Esophagus squamous epithelium (tissue), 4 donors: ENCODE data around the gene TRIM46.

ENCODE experiments used
- CTCF ChIP-seq, 6 experiments: fragments of 450-650 bp in 4 of 6; fragments of 200-600 bp in 2 of 6; sonication (generic) in 2 of 6; IDR thresholded peaks; one replicate each; pipeline ENCODE4 v1.5.1; 2016 to 2019; ENCODE audit warnings: antibody characterized with exemption in 6 of 6, mild to moderate bottlenecking in 4 of 6, moderate library complexity in 4 of 6
- POLR2A ChIP-seq, 4 donors: fragments of 450-650 bp; IDR thresholded peaks; one replicate each; pipeline ENCODE4 v1.6.1; 2017; ENCODE audit warnings: antibody characterized with exemption in 4 of 4, mild to moderate bottlenecking in 4 of 4, moderate library complexity in 3 of 4

- TF ChIP-seq CTCF (IDR thresholded peaks at IDR 0.05): no peak
- peak in 3 of 4 donors; percentile 54 to 90 (median 87) for TF ChIP-seq POLR2A (IDR thresholded peaks at IDR 0.05)
Measured at GRCh38 chr1:155127105-155127966, 46.3 kb upstream of the TRIM46 start, which contains the start of gene EFNA1.
